Left colon (tissue), 2 donors: ENCODE results near the gene SLC7A7. TPM values are rescaled to one million over a fixed set of nuclear protein-coding genes. Genes with fewer than 3 reads are reported as not detected.
"Not testable (repeated sequence)": the region's sequence is repeated elsewhere in the genome, so short reads cannot be mapped to it uniquely, and the experiment has no call there.

Source experiments
- ATAC-seq: fragments of 200-7000 bp; cut with Tn5 transposase; one replicate; pipeline ENCODE4 v1.9.1; 2020; ENCODE audit warnings: mild to moderate bottlenecking, moderate library complexity
- DNase-seq, 2 donors: peaks; one replicate each; pipeline ENCODE4 v3.0.0-alpha.2; 2020
- intact Hi-C, 2 donors: fragments of 100-400 bp; cut with DNase I in 1 of 2; cut with micrococcal nuclease in 1 of 2; formaldehyde crosslinking; loops; one replicate each; pipeline versions ENCODE4 v1.11.2 to v1.14.0; 2022; cut with DNase I, micrococcal nuclease
- total RNA-seq, 2 donors: library from RNA; stranded (reverse); fragmentation: NEBNext Ultra II Directional; extraction: Animal tissue kit (Norgen Biotek cat#: 25700); gene quantifications; one replicate each; pipeline ENCODE4 v1.2.1, GENCODE V29; 2021
- donor health status: DM: no; HTN: no; CAD: no.
- donor health status: DM: yes; HTN: yes; CAD: no.

The SLC7A7 gene
- total RNA-seq, 2 donors from 2014 or later: 8.4 to 17.4 TPM

GRCh38 chr14:22774011-22774706, 41.1 kb downstream of the SLC7A7 start:
- no peak for DNase-seq
- ATAC-seq: no peak
- intact Hi-C loops: no loop called here

DNA sequence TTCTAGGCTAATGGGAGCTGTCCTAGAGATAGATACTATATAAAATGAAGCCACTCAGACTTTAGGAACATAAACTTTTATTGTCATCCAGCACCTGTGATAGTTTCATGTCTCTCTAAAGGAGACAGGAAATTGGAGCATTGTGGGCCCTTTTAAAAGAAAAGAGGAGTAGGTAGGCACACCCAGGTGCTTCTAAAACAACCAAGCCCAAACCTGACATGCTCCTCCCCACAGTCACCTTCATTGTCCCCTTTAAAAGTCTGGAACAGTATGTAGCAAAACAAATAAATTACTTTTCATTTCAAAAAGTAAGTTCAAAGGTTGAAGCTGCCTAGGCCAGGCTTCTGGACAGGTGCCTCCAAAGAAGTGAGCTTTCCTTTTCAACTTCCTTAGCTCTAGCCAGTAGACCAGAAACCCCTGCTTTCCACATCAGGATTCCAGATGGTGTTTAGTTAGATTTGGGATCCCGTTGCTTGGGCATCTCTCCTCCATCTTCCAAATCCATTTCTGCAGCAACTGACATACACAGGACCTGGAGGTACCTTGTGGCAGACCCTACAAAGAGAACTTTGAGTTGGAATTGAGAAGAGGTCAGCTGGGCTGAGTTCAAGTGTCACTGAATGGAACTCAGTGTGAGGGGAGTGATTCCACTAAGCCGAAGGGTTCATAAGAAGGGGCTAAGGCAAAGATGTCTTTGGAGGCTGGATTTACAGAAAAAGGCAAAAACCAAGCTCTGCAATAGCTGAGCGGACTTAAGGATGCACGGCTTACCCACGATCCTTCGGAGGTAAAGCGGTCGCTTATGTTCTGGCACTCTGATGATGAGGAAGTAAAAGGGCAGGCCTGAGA, 41.8 kb downstream of the SLC7A7 start:
- intact Hi-C loops: no loop called here
- DNase-seq (no peak), ATAC-seq (peak; percentile 21)

DNA sequence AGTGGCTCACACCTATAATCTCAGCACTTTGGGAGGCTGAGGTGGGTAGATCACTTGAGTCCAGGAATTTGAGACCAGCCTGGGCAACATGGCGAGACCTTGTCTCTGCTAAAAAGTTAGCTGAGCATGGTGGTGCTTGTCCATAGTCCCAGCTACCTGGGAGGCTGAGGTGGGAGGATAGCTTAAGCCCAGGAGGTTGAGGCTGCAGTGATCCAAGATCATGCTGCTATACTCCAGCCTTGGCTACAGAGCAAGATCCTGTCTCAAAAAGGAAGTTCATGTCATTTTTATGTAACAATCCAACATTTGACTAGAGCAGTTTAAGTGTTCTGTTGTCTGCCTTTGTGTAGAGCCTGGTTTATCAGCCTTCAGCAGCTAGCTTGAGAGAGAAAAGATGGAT, 42.5 kb downstream of the SLC7A7 start:
- peak; percentile 13 for ATAC-seq
- intact Hi-C loops: no loop called here

DNA sequence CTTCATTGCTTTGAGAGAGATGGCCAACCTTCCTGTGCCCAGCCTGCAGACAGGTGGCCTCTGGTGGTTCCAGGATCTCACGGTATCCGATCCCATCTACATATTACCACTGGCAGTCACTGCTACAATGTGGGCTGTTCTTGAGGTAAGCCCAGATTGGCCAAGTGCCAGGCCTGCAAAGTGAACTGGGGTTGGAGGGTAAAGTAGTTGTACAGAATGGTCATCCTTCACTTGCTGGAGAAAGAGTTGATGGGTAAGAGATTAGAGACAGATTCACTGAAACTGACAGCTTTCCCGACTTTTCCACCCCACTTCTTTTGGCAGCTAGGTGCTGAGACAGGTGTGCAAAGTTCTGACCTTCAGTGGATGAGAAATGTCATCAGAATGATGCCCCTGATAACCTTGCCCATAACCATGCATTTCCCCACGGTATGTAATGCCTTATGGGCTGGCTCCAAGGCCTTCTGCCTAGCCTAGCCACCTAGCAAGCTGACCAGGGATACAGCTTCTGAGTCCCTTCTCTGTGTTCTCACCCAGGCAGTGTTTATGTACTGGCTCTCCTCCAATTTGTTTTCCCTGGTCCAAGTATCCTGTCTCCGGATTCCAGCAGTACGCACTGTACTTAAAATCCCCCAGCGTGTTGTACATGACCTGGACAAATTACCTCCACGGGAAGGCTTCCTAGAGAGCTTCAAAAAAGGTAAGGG, 44.6 kb downstream of the SLC7A7 start:
- intact Hi-C loops: no loop called here
- ATAC-seq: no peak

More for the DNA sequence above, 42.5 kb downstream of the SLC7A7 start:
- no peak for DNase-seq

DNA sequence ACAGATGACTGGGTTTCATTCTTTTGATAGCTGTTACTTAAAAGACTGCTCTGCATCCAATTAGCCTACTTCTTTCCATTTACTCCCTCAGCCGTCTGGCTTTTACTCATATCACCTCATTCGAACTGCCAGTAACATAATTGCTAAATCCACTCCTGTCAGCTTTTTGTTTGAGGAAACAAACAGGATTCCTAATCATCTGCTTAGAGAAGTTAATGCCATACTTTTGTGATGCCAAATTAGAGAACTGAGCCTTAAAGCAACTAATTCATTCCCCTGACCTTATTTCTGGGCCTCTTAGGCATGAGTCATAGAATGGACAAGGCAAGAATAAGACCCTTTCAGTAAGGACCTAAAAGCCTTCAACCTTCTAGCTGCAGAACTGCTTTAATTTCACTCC, 45.9 kb downstream of the SLC7A7 start:
- intact Hi-C loops: no loop called here
- DNase-seq: no peak
- no peak for ATAC-seq

More for the DNA sequence above, 44.6 kb downstream of the SLC7A7 start:
- no peak for DNase-seq

- ATAC-seq (no peak), DNase-seq (no peak)
- intact Hi-C loops: no loop called here
Measured at GRCh38 chr14:22768947-22769346, 46.3 kb downstream of the SLC7A7 start.

GRCh38 chr14:22767323-22767589, 48.0 kb downstream of the SLC7A7 start:
- ATAC-seq (peak; percentile 47), DNase-seq (no peak)
- intact Hi-C loops: no loop called here

DNA sequence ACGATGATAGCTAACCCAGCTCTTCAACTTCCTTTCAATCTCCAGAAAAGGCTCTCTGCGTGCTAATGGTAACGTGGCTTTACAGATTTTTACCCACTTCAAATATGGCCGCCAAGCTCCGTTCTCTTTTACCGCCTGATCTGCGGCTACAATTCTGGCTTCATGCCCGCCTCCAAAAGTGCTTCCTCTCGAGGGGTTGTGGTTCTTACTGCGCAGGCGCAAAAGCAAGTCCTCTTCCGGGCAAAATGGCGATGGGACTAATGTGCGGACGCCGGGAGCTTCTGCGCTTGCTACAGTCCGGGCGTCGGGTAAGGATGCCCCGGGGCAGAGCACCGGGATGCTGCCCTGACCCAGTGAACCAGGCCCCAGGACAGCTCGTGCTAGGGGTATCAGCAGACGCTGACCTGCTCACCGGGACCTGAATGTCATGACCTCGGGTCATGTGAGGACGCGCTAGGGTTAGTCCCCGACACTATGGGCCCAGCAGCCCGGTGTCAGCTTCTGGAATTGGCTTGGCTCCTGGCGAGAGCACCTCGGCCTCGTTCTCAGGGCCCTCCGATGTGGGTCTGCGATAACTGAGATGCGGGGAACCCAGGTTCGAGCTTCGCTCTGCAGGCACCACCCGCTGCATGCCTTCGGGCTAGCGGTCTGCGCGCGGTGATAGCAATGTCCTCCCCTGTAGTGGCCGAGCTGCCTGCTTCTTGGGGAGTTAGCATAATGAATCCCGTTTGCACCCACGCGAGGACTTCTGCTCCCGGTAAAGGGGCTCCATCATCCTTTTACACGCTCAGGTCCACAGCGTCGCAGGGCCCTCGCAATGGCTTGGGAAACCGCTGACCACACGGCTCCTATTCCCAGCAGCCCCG, 48.5 kb downstream of the SLC7A7 start, which contains the start of gene OXA1L:
TSS of gene OXA1L (plus strand) at position 232 of the 866 bp plus-strand sequence. CDS start at position 246, 14 bp downstream.
- intact Hi-C loops: no loop called here
- ATAC-seq: peak; percentile 93
- peak; percentile 99 for DNase-seq

DNA sequence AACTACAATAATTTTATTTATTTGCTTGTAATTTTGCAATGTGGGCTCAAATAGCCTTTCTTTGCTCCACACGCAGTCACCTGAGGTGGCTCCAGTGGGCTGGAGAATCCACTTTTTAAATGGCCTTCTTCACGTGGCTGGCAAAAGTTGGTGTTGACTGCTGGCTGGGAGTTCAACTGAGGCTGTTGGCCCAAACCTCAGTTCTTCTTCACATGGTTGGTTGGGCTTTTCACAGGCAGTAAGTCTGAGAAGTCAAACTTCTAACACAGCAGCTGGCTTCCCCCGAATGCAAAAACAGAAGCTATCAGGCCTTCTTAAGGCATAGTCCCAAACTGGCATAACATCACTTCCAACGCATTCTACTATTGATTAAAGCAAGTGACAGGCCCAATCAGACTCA, 50.9 kb downstream of the SLC7A7 start:
- DNase-seq (no peak), ATAC-seq (no peak)
- intact Hi-C loops: no loop called here

DNA sequence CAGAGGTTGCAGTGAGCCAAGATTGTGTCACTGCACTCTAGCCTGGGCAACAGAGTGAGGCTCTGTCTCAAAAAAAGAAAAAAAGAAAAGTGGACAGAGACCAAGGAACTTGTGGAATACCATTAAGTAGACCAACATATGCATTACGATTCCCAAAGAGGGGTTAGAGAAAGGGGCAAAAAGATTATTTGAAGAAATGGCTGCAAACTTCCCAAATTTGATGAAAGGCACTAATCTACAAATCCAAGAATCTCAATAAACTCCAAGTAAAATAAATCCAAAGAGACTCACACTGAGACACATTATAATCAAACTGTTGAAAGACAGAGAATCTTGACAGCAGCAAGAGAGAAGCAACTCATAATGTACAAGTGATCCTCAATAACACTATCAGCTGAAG, 53.5 kb downstream of the SLC7A7 start:
- no peak for ATAC-seq
- intact Hi-C loops: no loop called here
- DNase-seq: no peak

DNA sequence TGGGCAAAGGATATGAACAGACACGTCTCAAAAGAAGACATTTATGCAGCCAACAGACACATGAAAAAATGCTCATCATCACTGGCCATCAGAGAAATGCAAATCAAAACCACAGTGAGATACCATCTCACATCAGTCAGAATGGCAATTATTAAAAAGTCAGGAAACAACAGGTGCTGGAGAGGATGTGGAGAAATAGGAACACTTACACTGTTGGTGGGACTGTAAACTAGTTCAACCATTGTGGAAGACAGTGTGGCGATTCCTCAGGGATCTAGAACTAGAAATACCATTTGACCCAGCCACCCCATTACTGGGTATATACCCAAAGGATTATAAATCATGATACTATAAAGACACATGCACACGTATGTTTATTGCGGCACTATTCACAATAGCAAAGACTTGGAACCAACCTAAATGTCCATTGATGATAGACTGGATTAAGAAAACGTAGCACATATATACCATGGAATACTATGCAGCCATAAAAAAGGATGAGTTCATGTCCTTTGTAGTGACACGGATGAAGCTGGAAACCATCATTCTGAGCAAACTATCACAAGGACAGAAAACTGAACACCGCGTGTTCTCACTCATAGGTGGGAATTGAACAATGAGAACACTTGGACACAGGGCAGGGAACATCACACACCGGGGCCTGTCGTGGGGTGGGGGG, 57.1 kb downstream of the SLC7A7 start:
- intact Hi-C loops, ATAC-seq, DNase-seq: not testable (repeated sequence)

- DNase-seq: no peak
- ATAC-seq: no peak
- intact Hi-C loops: no loop called here
Measured at GRCh38 chr14:22753586-22753985, 61.6 kb downstream of the SLC7A7 start.

DNA sequence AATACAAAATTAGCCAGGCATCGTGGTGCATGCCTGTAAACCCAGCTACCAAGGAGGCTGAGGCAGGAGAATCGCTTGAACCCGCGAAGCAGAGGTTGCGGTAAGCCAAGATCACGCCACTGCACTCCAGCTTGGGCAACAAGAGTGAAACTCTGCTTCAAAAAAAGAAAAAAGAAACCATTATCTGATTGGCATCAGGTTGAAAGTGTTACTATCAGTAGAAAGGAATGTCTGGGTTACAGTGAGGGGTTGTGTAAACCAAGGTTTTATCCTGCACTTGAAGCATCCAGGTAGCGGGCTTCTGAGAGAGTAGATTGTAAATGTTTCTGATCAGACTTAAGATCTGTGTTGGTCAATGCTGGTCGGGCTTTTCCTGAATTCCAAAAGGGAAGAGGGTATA, 62.8 kb downstream of the SLC7A7 start:
- intact Hi-C loops: no loop called here

GRCh38 chr14:22748631-22749068, 66.6 kb downstream of the SLC7A7 start:
- no peak for ATAC-seq
- intact Hi-C loops: no loop called here

More for the DNA sequence above, 62.8 kb downstream of the SLC7A7 start:
- ATAC-seq (no peak), DNase-seq (no peak)

GRCh38 chr14:22748206-22748605, 67.0 kb downstream of the SLC7A7 start:
- DNase-seq (no peak), ATAC-seq (no peak)
- intact Hi-C loops: no loop called here

More at GRCh38 chr14:22748631-22749068, 66.6 kb downstream of the SLC7A7 start:
- DNase-seq: no peak

DNA sequence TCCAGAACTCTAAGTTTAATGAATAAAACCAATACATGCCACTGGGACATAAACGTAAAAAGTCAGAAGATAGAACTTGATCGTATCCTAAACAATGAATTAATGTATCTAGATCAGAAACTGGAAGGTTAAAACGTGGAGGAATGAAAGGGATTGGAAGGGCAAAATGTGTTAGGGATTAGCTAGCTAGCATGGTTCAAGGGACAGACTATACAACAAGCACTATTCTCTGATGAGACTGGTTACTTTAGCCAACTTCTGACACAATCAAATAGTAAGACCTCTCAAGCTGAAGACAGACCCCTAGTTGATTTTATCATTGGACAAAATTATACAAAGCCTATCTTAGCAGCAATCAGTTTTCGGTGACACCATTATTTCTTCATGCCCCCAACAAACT, 67.5 kb downstream of the SLC7A7 start:
- intact Hi-C loops: no loop called here
- DNase-seq: no peak
- ATAC-seq: no peak

- DNase-seq (no peak), ATAC-seq (no peak)
- intact Hi-C loops: no loop called here
Measured at GRCh38 chr14:22740020-22740419, 75.2 kb downstream of the SLC7A7 start.

DNA sequence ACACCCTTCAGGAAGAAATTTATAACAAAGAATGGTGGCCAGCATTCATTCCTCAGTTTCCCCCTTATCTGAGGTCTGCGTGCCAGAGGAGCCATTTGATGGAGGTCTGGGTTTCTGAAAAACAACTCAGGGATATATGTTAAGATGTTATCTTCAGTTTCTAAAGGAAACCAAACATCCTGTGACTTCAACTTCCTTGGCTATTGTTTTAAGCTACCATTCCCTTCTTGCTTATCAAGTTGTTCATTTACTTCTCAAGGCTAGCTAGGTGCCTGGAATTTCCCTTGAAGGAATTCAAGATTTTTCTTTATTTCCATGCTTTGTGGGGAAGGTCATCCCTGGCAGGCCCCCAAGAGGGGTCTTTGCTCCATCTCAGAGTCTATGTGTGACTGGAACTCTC, 75.8 kb downstream of the SLC7A7 start:
- intact Hi-C loops: no loop called here
- DNase-seq: no peak
- no peak for ATAC-seq
